Activated naive CD8-positive, alpha-beta T cell treated with anti-CD3 and anti-CD28 coated beads, Interleukin-2, amount 50 U/mL, for 24 hours (primary cell): ENCODE results near the gene MAB21L2.

Source experiments
- ATAC-seq: fragments of 150-1000 bp; cut with Tn5 transposase; one replicate; pipeline ENCODE4 v1.10.0; 2021
- DNase-seq: peaks from one replicate; pipeline ENCODE4 v3.0.0; 2021
- H3K27ac Mint-ChIP-seq: one replicate; pipeline ENCODE4 v1.8.0; 2021; ENCODE audit warnings: mild to moderate bottlenecking, mixed read lengths
- H3K27me3 Mint-ChIP-seq: one replicate; pipeline ENCODE4 v1.8.0; 2021; ENCODE audit warnings: mixed read lengths
- H3K36me3 Mint-ChIP-seq: one replicate; pipeline ENCODE4 v1.8.0; 2021; ENCODE audit warnings: low read depth, mixed read lengths
- H3K4me1 Mint-ChIP-seq: one replicate; pipeline ENCODE4 v1.8.0; 2021; ENCODE audit warnings: mixed read lengths
- H3K4me3 Mint-ChIP-seq: one replicate; pipeline ENCODE4 v1.8.0; 2021; ENCODE audit warnings: mild to moderate bottlenecking, moderate library complexity, mixed read lengths
- H3K9me3 Mint-ChIP-seq: one replicate; pipeline ENCODE4 v1.8.0; 2021; ENCODE audit warnings: mixed read lengths

The MAB21L2 gene

GRCh38 chr4:150567070-150567469 is 14.9 kb upstream of the MAB21L2 start:
- H3K36me3 Mint-ChIP-seq: peaks cover 31% of the 10 kb centered on the region
- no peak overlapping the region for H3K27ac Mint-ChIP-seq
- H3K27me3 Mint-ChIP-seq: no peaks in the 10 kb centered on the region
- no peak for DNase-seq
- H3K4me3 Mint-ChIP-seq: no peak overlapping the region
- ATAC-seq: no peak
- H3K9me3 Mint-ChIP-seq: peaks cover 3% of the 10 kb centered on the region
- H3K4me1 Mint-ChIP-seq: no peaks in the 10 kb centered on the region

- Mint-ChIP-seq H3K9me3 (peaks cover 3% of the 10 kb centered on the region), H3K36me3 (peaks cover 24% of the 10 kb centered on the region), H3K4me1 (peaks cover 15% of the 10 kb centered on the region), H3K27ac (no peak overlapping the region), H3K27me3 (no peaks in the 10 kb centered on the region), H3K4me3 (no peak overlapping the region)
- no peak for ATAC-seq
- no peak for DNase-seq
Observed at GRCh38 chr4:150569384-150569987, 12.5 kb upstream of the MAB21L2 start.

GRCh38 chr4:150569998-150570535 is 11.9 kb upstream of the MAB21L2 start:
- H3K4me1 Mint-ChIP-seq: peaks cover 19% of the 10 kb centered on the region
- ATAC-seq: no peak
- no peak overlapping the region for H3K4me3 Mint-ChIP-seq
- no peak overlapping the region for H3K27ac Mint-ChIP-seq
- H3K27me3 Mint-ChIP-seq: no peaks in the 10 kb centered on the region
- DNase-seq: no peak
- H3K9me3 Mint-ChIP-seq: peaks cover 1% of the 10 kb centered on the region
- H3K36me3 Mint-ChIP-seq: peaks cover 19% of the 10 kb centered on the region

GRCh38 chr4:150570862-150571261 is 11.1 kb upstream of the MAB21L2 start:
- no peak for DNase-seq
- peaks cover 19% of the 10 kb centered on the region for H3K4me1 Mint-ChIP-seq
- H3K27me3 Mint-ChIP-seq: no peaks in the 10 kb centered on the region
- H3K4me3 Mint-ChIP-seq: no peak overlapping the region
- H3K9me3 Mint-ChIP-seq: no peaks in the 10 kb centered on the region
- H3K27ac Mint-ChIP-seq: no peak overlapping the region
- ATAC-seq: no peak
- H3K36me3 Mint-ChIP-seq: peaks cover 16% of the 10 kb centered on the region

GRCh38 chr4:150572704-150573504 is 9.0 kb upstream of the MAB21L2 start:
- H3K27me3 Mint-ChIP-seq: no peaks in the 10 kb centered on the region
- peaks cover 19% of the 10 kb centered on the region for H3K4me1 Mint-ChIP-seq
- H3K36me3 Mint-ChIP-seq: peaks cover 7% of the 10 kb centered on the region
- peak; percentile 52 for ATAC-seq
- peak overlapping the region; percentile 61 for H3K27ac Mint-ChIP-seq
- no peak overlapping the region for H3K4me3 Mint-ChIP-seq
- no peak for DNase-seq
- H3K9me3 Mint-ChIP-seq: no peaks in the 10 kb centered on the region

GRCh38 chr4:150573534-150573933 is 8.4 kb upstream of the MAB21L2 start:
- Mint-ChIP-seq H3K36me3 (peaks cover 7% of the 10 kb centered on the region), H3K27me3 (no peaks in the 10 kb centered on the region), H3K27ac (no peak overlapping the region), H3K4me3 (no peak overlapping the region), H3K4me1 (peaks cover 19% of the 10 kb centered on the region), H3K9me3 (no peaks in the 10 kb centered on the region)
- ATAC-seq (peak; percentile 61), DNase-seq (no peak)

GRCh38 chr4:150574678-150575077 is 7.3 kb upstream of the MAB21L2 start:
- Mint-ChIP-seq H3K4me1 (peaks cover 19% of the 10 kb centered on the region), H3K36me3 (peaks cover 12% of the 10 kb centered on the region), H3K27me3 (no peaks in the 10 kb centered on the region), H3K4me3 (no peak overlapping the region), H3K27ac (no peak overlapping the region), H3K9me3 (no peaks in the 10 kb centered on the region)
- DNase-seq (no peak), ATAC-seq (no peak)

- no peak for DNase-seq
- H3K27ac Mint-ChIP-seq: no peak overlapping the region
- H3K36me3 Mint-ChIP-seq: peaks cover 23% of the 10 kb centered on the region
- H3K4me3 Mint-ChIP-seq: no peak overlapping the region
- no peaks in the 10 kb centered on the region for H3K9me3 Mint-ChIP-seq
- no peak for ATAC-seq
- H3K4me1 Mint-ChIP-seq: peaks cover 16% of the 10 kb centered on the region
- H3K27me3 Mint-ChIP-seq: no peaks in the 10 kb centered on the region
Observed at GRCh38 chr4:150577796-150578195, 4.2 kb upstream of the MAB21L2 start.

GRCh38 chr4:150578745-150579501 is 3.0 kb upstream of the MAB21L2 start:
- H3K4me3 Mint-ChIP-seq: no peak overlapping the region

GRCh38 chr4:150579551-150580234 is 2.3 kb upstream of the MAB21L2 start:
- no peak for ATAC-seq
- Mint-ChIP-seq H3K4me1 (peaks cover 2% of the 10 kb centered on the region), H3K4me3 (no peak overlapping the region), H3K9me3 (no peaks in the 10 kb centered on the region), H3K27ac (no peak overlapping the region), H3K27me3 (no peaks in the 10 kb centered on the region), H3K36me3 (peaks cover 37% of the 10 kb centered on the region)
- no peak for DNase-seq

More at GRCh38 chr4:150578745-150579501, 3.0 kb upstream of the MAB21L2 start:
- Mint-ChIP-seq H3K27ac (no peak overlapping the region), H3K27me3 (no peaks in the 10 kb centered on the region), H3K9me3 (no peaks in the 10 kb centered on the region), H3K4me1 (peaks cover 6% of the 10 kb centered on the region), H3K36me3 (peaks cover 32% of the 10 kb centered on the region)
- ATAC-seq: no peak
- no peak for DNase-seq

- H3K4me3 Mint-ChIP-seq: no peak overlapping the region
- no peaks in the 10 kb centered on the region for H3K4me1 Mint-ChIP-seq
- no peak for DNase-seq
- H3K9me3 Mint-ChIP-seq: no peaks in the 10 kb centered on the region
- H3K27me3 Mint-ChIP-seq: no peaks in the 10 kb centered on the region
- no peak overlapping the region for H3K27ac Mint-ChIP-seq
- ATAC-seq: no peak
- H3K36me3 Mint-ChIP-seq: peaks cover 41% of the 10 kb centered on the region
Observed at GRCh38 chr4:150580306-150580705, 1.6 kb upstream of the MAB21L2 start.

GRCh38 chr4:150581056-150581605 is 820 bp upstream of the MAB21L2 start:
- no peak for DNase-seq
- Mint-ChIP-seq H3K4me1 (no peaks in the 10 kb centered on the region), H3K4me3 (no peak overlapping the region), H3K27ac (no peak overlapping the region), H3K27me3 (no peaks in the 10 kb centered on the region), H3K36me3 (peaks cover 47% of the 10 kb centered on the region), H3K9me3 (no peaks in the 10 kb centered on the region)
- no peak for ATAC-seq

- H3K4me3 Mint-ChIP-seq: no peak overlapping the region
- H3K27ac Mint-ChIP-seq: no peak overlapping the region
- peaks cover 51% of the 10 kb centered on the region for H3K36me3 Mint-ChIP-seq
- H3K9me3 Mint-ChIP-seq: no peaks in the 10 kb centered on the region
- H3K27me3 Mint-ChIP-seq: no peaks in the 10 kb centered on the region
- DNase-seq: no peak
- ATAC-seq: no peak
- no peaks in the 10 kb centered on the region for H3K4me1 Mint-ChIP-seq
Observed at GRCh38 chr4:150581641-150582051, 305 bp upstream of the MAB21L2 start.

- no peak for ATAC-seq
- no peak for DNase-seq
- no peak overlapping the region for H3K4me3 Mint-ChIP-seq
- H3K27ac Mint-ChIP-seq: no peak overlapping the region
- no peaks in the 10 kb centered on the region for H3K27me3 Mint-ChIP-seq
- no peaks in the 10 kb centered on the region for H3K9me3 Mint-ChIP-seq
- no peaks in the 10 kb centered on the region for H3K4me1 Mint-ChIP-seq
- peaks cover 52% of the 10 kb centered on the region for H3K36me3 Mint-ChIP-seq
Observed at GRCh38 chr4:150582873-150583286, 929 bp downstream of the MAB21L2 start.
